SK-N-MC (cell line): ENCODE measurements around the gene TSPAN5.

Experiments
- DNase-seq: peaks from one replicate; pipeline ENCODE4 v3.0.0-alpha.2; 2011; ENCODE audit warnings: low read depth, low spot score
- H3K27ac ChIP-seq: fragments of 200-600 bp; sonication (generic); 2 replicates; pipeline ENCODE4 v1.5.1; 2016; ENCODE audit warnings: mixed run types
- H3K36me3 ChIP-seq: fragments of 200-600 bp; sonication (generic); 2 replicates; pipeline ENCODE4 v1.6.1; 2017; ENCODE audit warnings: antibody characterized with exemption, low read length, mixed read lengths; ENCODE audit not compliant: insufficient read depth
- H3K4me3 ChIP-seq: fragments of 200-600 bp; sonication (generic); 2 replicates; pipeline ENCODE4 v1.5.1; 2016
- H3K9ac ChIP-seq: fragments of 200-600 bp; sonication (generic); 2 replicates; pipeline ENCODE4 v1.8.0; 2017; ENCODE audit warnings: mixed run types, mixed read lengths; ENCODE audit not compliant: insufficient read length
- H3K9me3 ChIP-seq: fragments of 200-600 bp; sonication (generic); 2 replicates; pipeline ENCODE4 v1.6.1; 2017; ENCODE audit warnings: low read depth, mild to moderate bottlenecking, antibody characterized with exemption, low read length, moderate library complexity, mixed read lengths
- EZH2 ChIP-seq: fragments of 200-600 bp; sonication (generic); IDR thresholded peaks from one replicate; pipeline ENCODE4 v1.6.1; 2017; ENCODE audit warnings: antibody characterized with exemption
- FOXP2 ChIP-seq: optimal IDR thresholded peaks from 2 replicates; pipeline ENCODE3; 2011; ENCODE audit warnings: mild to moderate bottlenecking, moderate library complexity; ENCODE audit not compliant: insufficient read depth; ENCODE audit errors: extremely low read length, control extremely low read depth
- POLR2AphosphoS5 ChIP-seq: IDR thresholded peaks from 2 replicates; pipeline ENCODE4 v1.6.1; 2012; ENCODE audit warnings: mild to moderate bottlenecking, low read depth, low read length, borderline replicate concordance

TSPAN5 gene

DNA sequence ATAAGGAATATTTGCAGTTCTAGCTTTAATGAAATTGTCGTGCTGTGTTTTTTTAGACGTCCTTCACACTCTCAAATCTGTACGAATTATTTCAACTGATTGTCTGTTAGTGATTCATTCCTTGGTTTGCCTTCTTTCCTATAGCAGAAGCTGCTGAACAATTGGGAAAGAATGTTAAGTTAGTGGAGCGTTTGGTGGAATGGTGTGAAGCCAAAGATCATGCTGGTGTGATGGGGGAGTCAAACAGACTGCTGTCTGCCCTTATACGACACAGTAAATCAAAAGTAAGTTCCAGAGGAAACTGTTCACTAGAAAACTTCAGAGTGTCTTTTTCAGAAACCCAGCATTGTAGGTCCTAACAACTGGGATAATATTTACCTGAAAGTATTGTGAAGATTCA, 237.3 kb downstream of the TSPAN5 start:
- H3K9ac ChIP-seq: no peak overlapping the region
- H3K4me3 ChIP-seq: no peak overlapping the region
- no peak overlapping the region for H3K27ac ChIP-seq
- no peaks in the 10 kb centered on the region; the same call in 1 of the 2 replicates for H3K9me3 ChIP-seq
- TF ChIP-seq POLR2AphosphoS5: no peak
- TF ChIP-seq EZH2: no peak
- TF ChIP-seq FOXP2: no peak
- H3K36me3 ChIP-seq: peaks cover 39% of the 10 kb centered on the region
- no peak for DNase-seq
